Uterus (tissue), 2 donors: ENCODE measurements around the gene GPR143.

Experiments used
- POLR2A ChIP-seq, 2 donors: fragments of 450-650 bp; IDR thresholded peaks; one replicate each; pipeline ENCODE4 v1.6.1; 2016; ENCODE audit warnings: antibody characterized with exemption in 2 of 2, mild to moderate bottlenecking in 1 of 2, moderate library complexity in 1 of 2
- TF ChIP-seq, protein P1 (sequence below), 4 experiments: fragments of 200-600 bp in 2 of 4; fragments of 450-650 bp in 2 of 4; sonication (generic) in 2 of 4; IDR thresholded peaks; one replicate each; pipeline ENCODE4 v1.5.1; 2016 to 2019; ENCODE audit warnings: antibody characterized with exemption in 4 of 4, mild to moderate bottlenecking in 2 of 4, moderate library complexity in 1 of 4

DNA sequence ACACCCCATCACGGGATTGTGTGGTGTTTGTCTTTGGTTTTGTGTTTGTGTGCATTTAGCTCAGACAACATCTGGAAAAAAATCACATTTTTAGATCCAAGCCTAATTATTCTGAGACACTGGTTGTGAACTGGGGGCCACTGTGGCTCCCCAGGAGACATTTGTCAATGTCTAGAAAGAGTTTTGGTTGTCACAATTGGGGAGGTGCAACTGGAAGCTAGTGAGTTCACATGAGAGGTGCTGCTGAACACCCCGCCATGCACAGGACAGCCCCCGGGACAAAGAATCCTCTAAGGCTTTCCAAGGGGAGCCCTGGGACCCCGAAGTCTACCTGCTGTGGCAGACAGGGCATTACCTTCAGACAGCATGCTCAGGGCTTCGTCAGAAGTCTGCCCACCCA lies 26.5 kb downstream of the GPR143 start:
- TF ChIP-seq, protein P1, sequence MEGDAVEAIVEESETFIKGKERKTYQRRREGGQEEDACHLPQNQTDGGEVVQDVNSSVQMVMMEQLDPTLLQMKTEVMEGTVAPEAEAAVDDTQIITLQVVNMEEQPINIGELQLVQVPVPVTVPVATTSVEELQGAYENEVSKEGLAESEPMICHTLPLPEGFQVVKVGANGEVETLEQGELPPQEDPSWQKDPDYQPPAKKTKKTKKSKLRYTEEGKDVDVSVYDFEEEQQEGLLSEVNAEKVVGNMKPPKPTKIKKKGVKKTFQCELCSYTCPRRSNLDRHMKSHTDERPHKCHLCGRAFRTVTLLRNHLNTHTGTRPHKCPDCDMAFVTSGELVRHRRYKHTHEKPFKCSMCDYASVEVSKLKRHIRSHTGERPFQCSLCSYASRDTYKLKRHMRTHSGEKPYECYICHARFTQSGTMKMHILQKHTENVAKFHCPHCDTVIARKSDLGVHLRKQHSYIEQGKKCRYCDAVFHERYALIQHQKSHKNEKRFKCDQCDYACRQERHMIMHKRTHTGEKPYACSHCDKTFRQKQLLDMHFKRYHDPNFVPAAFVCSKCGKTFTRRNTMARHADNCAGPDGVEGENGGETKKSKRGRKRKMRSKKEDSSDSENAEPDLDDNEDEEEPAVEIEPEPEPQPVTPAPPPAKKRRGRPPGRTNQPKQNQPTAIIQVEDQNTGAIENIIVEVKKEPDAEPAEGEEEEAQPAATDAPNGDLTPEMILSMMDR (IDR thresholded peaks at IDR 0.05): no peak
- TF ChIP-seq POLR2A (IDR thresholded peaks at IDR 0.05): no peak
